NOMO-1 treated with dmso at 0.1 percent for 144 hours (cell line): ENCODE results near the gene TTC28.
"Not testable (repeated sequence)": the region's sequence is repeated elsewhere in the genome, so short reads cannot be mapped to it uniquely, and the experiment has no call there.

ENCODE experiments used
- DNase-seq: peaks from one replicate; lab custom pipeline; 2025; ENCODE audit not compliant: unreplicated experiment; lab: John Stamatoyannopoulos, UW

Gene TTC28

DNA sequence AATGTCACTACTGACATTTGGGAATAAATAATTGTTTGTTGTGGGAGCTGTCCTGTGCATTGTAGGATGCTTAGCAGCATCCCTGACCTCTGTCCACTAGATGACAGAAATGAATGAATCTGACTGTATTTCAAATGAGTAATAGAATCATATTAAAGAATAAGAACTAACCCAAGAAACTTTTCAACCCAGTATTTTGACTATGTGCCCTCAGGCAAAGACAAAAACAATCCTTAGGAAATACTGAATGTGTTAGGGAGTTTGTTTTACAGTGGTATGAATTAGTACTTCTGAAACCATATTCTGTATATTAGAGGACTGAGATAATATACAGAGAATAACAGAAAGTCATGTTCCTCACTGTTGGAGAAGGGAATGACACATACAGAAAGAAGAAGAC is 439.7 kb downstream of the TTC28 start:
- no peak for DNase-seq

DNA sequence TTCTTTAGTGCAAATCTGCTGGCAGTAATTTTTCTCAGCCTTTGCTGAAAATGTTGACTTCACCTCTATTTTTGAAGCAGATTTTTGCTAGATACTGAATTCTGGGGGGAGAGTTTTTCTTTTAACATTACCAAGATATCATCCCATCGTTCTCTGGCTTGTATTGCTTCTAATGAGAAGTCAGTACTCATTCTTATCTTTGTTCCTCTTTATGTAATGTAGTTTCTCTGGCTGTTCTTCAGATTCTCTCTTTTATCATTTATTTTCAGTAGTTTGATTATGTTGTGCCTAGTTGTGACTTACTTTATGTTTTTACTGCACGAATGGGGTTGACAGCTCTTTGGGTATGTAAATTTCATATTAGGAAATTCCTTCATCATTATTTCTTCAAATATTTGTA is 441.9 kb downstream of the TTC28 start:
- no peak for DNase-seq

DNA sequence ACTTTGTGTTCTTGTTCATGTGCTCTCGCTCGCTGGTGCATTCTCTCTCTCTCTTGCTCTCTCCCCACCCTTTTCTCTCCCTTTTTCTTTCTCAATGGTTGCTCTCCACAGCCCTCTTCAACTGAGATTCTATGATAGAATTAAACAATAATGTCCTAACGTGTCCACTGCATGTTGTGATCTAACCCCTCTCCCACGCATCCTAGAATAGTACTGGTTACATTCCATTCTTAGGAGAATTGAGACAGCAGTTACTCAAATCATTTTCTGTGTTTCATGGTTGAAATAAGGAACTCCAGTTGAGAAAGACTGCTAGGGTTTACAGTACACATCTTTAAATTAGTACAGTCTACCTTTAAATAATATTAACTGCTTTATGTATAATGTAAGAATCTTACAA is 442.5 kb downstream of the TTC28 start:
- DNase-seq = no peak

DNA sequence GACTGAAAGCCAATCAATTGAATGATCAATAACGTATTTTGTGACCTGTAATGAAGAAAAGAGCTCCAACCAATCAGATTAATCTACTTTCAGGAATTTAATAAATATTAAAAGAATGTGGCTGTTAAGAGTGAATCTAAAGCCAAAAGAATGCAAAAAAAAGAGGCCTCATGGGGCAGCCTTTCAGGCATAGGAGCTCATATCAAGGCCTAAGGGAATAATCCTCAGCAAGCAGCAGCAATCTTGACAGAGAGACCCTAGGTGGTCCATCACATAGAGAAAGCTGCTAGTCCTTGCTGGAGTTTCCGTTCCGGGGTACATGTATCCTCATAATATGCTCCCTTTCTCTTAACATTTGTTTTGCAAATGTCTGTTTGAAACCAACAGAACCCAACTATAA is 447.4 kb downstream of the TTC28 start:
- no peak for DNase-seq

DNA sequence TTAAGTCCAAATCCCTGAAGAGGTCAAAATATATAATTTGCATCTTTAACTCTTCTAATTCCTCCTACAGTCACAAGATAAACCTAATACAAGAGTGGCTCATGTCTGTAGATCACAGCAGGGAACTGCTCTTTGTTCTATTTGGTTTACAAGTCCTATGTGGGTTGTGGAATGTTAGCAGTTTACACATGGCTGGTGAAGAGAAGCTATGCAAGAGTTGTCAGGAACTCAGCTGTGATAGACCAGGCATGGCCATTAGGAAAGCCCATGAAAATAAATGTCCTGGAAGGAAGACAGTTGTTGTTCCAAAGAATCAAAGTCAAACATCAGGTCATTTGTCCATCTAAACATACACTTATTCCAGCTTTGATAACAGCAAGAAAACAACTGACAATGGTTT is 448.2 kb downstream of the TTC28 start:
- no peak for DNase-seq

DNA sequence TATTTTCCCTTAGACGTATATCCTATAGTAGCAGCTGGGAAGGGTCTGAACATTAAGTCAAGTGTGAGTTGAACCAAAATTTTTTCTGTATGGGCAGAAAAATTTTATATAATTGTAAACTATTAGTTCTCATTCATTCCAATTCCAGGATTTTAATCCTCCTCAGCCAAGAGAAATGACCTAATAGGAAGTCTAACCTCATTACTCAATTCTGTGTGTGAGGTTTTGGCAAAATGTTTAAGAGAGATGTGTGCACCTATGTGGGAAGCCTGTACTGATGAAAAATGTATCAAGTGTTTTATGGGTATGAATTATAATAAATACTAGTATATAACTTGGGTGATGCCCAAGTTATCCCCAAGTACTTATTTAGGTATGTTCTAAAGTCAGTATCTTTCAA is 449.0 kb downstream of the TTC28 start:
- no peak for DNase-seq

DNA sequence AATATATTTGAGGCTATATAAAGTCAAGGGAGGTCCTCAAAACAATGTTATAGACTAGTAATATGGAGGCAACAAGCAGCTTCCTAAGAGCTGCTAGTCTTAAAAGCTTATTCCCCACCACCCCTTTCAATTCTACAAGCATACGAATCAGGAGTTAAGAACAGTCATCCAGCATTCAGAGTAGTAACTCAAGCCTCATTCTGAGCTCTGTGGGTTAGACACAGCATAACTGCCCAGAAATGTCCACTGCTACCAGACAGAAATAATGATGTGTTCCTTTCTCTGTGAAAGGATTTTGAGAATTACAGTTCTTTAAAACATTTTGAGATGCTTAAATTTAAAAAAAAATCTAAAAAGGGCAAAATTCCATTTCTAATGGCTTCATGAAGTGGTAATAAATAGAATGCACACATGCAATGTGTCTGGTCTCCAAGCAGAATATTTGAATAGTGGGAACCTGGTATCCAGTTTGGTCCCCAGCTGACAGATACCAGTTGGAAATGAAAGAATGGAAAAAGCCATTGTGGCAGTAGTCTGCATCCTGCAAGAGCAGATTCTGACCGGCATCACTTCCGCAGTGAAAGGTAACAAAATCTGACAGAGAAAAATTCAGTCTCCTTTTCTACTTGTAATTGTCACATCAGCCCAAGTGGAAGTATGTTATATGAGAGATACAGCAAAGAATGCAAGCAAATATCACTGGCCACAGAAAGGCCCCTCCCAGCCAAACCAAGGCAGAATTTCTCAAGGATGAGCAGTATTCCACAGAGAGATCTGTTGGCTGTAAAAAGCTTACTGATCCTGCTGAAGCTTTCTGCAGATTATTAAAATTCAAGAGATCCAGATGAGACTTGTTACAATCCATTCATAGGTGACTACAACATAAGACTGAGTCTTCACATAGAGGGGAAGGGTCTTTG is 449.8 kb downstream of the TTC28 start:
- DNase-seq = no peak

DNA sequence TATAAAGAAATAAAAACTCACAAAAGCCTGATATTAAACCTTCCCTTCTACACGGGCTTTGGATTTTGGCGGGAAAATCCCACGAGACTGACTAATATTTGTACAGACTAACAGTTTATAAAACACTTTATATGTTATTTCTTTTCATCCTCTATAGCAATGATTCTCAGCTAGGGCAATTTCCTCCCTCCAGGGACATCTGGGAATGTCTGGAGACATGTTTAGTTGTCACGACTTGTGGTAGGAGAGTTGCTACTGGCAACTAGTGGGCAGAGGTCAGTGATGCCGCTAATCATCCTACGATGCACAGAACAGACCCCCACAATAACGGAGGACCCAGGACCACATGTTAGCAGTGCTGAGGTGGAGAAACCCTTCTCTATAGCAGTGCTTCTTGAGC is 455.8 kb downstream of the TTC28 start:
- DNase-seq = no peak

DNA sequence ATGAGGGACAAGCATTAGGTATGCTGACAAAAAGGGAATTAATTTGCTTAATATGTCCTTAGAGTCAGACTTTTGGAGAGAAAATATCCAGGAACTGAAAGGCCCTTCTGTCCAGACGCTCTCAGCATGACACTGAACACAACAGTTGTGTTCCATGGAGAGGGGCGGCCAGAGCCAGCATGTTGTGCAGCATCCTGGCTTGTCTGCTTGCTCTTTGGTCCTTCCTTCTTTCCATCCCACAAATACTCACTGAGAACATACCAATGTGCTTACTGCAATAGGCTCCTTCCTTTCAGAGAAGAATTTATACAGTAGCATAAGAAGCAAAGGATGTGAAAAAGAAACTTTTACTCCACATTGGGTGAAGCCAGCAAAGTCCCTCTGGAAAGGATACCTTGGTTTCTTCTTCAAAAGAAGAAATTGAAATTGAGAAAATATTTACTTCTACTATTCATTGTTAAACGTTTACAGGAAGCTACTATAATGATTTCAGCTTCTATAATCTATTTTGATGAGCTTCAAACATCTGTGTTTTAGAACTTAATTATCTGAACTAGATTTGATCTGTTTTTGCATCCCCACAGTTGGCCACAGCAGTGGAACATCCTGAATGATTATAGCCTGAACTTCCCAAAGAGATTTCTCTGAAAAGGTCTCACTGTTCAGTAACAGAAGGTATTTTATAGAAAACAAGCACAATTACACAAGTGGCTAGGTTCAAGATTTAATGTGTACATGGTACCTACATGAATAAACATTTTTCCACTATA is 456.5 kb downstream of the TTC28 start:
- no peak for DNase-seq

DNA sequence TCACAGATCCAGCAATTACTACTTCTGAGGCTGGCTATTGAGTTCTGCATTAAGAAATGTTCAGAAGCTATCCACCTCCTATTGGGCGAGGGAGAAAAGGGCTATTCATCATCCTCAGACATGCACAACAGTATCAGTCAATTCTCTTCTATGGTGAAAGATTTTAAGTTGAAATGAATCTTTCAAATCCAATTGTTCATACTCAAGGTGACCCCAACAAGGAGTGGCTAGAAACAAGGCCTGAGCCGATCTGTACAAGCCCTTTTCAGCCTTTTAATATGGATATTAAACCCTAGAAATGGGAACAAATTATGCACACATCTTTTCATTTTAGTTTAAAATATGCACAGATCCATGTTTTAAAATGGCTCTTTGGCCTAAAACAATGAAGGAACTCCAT is 457.1 kb downstream of the TTC28 start:
- no peak for DNase-seq

DNA sequence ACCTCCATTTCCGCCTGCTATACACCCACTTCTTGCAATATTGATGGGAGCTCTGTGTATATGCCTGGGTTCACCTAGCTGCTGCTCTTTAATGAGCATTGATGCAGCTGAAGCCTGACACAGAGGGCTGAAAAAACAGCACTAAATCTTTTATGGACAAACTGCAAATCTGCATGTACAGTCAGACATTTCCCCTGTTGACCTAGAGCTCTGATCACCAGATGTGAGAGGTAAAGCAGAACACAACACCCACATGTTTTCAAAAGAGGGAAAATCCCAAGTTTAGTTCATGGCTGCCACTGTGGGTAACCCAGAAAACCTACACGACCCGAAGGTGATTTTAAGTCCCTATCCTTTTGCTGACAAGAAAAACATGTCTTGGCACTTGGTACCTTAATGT is 457.6 kb downstream of the TTC28 start:
- DNase-seq = no peak

DNA sequence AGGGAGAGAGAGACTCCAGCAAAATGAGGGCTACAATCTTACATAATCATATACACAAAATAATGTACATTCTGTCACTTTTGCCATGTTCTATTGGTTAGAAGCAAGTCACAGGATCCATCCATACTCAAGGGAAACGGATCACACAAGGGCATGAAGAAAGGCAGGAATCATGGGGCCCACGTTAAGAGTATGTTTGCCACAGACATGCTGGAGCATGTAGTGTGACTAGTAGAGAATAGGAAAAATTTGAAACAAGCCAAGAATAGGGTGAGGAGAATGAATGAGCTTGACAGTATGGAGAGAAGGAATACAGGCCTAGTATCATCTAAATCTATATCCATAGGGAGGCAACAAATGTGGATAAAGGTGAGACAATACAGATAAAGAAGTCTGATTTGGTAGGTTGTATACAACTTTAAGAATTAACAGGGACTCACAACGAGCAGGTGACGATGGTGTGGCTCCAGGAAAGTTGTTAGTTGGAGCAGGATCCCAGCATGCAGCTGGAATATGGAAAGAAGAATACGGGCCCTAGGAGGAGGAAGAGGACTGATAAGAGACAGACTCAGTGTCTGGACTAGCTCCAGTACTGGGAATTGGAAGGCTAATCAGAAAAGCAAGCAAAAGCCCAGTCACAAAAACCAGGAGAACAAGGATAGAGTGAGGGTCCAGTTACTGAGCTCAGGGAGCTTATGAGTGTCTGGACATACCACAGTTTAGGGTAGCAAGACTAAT is 458.8 kb downstream of the TTC28 start:
- no peak for DNase-seq

DNA sequence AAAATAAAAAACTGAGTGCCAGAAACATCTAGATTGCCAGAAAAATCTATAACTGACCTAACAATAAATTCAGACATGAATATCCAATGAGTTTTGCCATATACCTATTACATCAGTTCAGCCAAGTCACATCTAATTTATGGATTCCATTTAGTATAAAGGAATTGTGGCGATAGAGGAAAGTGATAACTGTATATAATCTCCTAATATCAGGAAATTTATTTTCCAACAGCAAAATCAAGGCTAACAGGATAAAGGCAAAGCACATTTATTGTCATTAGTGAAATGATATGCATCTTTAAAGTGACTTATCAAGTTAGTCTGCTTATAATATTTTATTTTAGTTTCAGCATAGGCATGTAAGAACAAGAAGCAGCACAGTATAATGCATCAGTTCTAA is 462.4 kb downstream of the TTC28 start:
- no peak for DNase-seq

DNA sequence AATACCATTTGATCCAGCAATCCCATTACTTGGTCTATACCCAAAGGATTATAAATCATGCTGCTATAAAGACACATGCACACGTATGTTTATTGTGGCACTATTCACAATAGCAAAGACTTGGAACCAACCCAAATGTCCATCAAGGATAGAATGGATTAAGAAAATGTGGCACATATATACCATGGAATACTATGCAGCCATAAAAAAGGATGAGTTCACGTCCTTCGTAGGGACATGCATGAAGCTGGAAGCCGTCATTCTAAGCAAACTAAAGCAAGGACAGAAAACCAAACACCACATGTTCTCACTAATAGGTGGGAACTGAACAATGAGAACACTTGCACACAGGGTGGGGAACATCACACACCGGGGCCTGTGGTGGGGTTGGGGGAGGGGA is 464.9 kb downstream of the TTC28 start:
- DNase-seq = not testable (repeated sequence)

DNA sequence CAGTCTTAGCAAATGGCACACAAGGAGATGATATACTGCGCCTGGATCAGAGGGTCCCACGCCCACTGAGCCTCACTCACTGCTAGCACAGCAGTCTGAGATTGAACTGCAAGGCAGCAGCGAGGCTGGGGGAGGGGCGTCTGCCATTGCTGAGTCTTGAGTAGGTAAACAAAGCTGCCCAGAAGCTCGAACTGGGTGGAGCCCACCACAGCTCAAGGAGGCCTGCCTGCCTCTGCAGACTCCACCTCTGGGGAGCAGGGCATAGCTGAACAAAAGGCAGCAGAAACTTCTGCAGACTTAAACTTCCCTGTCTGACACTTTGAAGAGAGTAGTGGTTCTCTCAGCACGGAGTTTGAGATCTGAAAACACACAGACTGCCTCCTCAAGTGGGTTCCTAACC is 470.2 kb downstream of the TTC28 start:
- DNase-seq = not testable (repeated sequence)

DNA sequence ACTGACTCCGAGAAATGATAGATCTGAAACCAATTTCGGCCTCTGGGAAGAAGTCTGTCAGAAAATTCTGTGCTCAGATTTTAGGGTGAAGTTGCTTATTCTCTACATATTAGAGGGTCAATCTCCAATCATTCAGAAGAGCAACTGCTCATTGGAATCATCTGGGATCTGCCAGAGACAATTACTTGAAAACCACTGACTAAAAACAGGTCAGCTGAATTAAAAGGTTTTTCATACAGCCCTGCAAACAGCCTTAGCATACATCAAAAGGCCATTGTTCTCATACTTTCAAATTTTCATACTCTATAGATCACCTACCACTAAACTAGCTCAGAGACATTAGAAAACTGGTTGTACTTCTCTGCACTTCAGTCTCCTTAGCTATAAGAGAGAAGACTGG is 470.9 kb downstream of the TTC28 start:
- no peak for DNase-seq

DNA sequence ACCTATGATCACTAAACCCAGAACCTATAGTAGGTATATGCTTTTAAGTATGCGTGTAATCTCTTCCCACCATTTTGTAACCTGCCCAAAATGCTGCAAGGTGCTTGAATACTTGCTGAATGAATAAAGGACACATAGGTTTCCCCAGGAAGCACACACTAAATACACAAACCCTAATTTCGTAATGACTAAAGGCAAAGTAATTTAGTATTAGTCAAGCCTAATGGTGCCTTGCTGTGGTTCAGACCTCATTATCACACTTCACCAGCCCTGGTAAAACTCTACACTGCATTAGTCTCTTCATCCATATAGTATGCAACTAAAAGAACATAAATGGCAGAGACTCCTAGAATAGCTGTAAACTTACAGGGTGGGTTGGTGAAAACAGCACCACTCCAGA is 471.6 kb downstream of the TTC28 start:
- no peak for DNase-seq

DNA sequence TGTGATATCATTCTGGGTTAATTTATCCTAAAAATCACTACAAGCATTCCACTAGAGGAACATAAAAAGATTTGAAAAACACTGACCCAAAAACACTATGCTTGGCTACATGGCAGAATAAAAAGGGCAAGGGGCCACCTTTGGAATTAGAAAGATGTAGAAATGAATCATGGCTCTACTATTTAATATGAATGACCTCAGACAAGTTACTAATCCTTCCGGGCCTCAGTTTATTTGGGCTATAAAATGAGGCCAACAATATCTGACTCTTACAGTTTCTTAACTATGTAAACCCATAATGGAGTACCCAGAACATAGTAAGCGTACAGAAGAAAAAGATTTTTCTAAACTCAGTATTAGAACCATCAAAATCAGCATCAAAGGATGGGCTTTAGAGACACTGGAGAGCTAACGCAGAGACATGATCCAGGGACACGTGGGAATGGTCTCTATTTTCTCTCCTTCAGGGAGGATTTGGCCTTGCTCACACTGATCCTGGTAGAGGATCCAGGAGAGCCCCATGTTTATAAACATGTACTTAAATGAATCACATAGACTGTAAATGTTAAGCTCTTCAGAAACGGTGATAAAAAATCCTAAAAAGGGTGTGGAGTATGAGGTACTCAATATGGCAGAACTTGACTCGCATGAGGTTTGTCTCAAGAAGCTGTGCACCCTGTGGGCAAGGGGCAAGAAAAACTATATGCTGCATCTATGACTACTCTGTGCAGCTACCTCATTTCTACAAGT is 472.2 kb downstream of the TTC28 start:
- DNase-seq = no peak

DNA sequence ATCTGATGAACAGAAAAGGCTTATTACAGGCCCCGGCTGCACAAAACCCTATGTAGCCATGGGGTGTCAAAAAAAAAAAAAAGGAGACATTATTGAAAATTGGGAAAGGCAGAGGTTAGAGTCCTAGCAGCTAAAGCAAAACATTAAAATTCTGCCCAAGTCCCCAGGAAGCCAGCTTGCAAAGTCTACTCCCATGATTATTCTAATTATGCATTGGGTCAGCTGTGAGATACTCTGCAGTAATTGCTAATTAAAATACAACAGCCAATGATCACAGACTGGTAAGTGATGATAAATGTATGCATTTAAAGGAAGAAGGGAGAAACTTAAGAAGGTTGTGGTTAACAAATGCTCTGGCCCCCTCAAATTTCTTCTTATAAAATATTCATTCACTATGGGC is 473.7 kb downstream of the TTC28 start:
- no peak for DNase-seq

DNA sequence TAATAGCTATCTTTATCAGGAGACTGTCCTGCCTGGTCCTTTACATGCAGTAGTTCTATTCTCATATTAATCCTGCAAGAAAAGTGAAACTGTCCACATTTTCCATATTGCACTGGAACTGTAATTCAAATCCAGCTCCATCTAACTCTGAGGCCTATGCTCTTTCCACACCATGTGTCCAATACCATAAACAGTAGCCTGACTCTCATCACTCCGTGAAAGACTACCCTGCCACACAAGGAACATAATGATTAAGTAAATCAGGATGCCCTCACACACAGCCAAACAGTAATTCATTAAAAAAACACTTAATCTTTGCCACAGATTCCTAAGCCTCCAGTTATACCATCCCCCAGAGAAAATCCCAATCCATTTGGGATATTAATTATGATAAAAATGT is 475.3 kb downstream of the TTC28 start:
- DNase-seq = no peak

DNA sequence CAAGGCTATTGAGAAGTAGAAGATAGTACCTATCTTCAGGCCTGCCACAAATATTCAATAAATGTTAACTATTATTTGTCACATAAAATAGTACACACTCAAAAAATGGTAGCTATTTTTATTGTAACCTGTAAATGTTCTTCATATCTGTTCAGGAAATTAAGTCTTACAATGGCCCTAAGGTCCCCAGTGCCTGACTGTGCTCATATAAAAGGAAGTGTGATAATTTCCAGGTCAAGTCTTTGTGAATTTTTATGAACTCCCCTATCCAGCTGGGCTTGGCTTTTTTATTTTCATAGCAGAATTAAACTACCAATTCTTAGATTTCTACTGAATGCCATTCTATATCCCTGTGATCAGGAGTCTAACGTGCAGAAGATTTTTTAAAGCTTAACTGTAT is 476.4 kb downstream of the TTC28 start:
- DNase-seq = no peak
